K562 (cell line): ENCODE results near the gene DOCK4.

Source experiments
- BRCA1 ChIP-seq, 2 experiments: fragments of 450-650 bp in 1 of 2; sonication (generic) in 1 of 2; formaldehyde crosslinking in 1 of 2; IDR thresholded peaks; 2 replicates each; pipeline versions ENCODE4 v1.5.0 to v1.6.1; 2017 to 2020; ENCODE audit warnings: mild to moderate bottlenecking in 1 of 2, missing genetic modification reagents in 1 of 2
- HES1 ChIP-seq: fragments of 450-650 bp; IDR thresholded peaks from 2 replicates; pipeline ENCODE4 v1.6.1; 2016; ENCODE audit warnings: low read depth, mild to moderate bottlenecking, moderate library complexity
- HINFP ChIP-seq: fragments of 450-650 bp; conservative IDR thresholded peaks from 2 replicates; pipeline ENCODE4 v1.6.1; 2016; ENCODE audit warnings: missing genetic modification characterization, low read depth, mild to moderate bottlenecking, control low read depth, missing compliant biosample characterization
- MYC ChIP-seq, 2 experiments: fragments of 250-450 bp in 1 of 2; sonication (Bioruptor Pico) in 1 of 2; IDR thresholded peaks; 2 replicates each; pipeline versions ENCODE4 v1.5.1 to v1.6.1; 2012 to 2021; ENCODE audit warnings: low read depth in 2 of 2, borderline replicate concordance in 1 of 2, improper control_type of control experiment in 1 of 2, low read length in 1 of 2, mild to moderate bottlenecking in 1 of 2, moderate library complexity in 1 of 2
- NR3C1 ChIP-seq: sonication (generic); formaldehyde crosslinking; IDR thresholded peaks from 2 replicates; pipeline ENCODE4 v1.8.1; 2022; ENCODE audit warnings: missing genetic modification reagents
- NRF1 ChIP-seq, 2 experiments: fragments of 450-650 bp; IDR thresholded peaks in 1 of 2; conservative IDR thresholded peaks in 1 of 2; 2 replicates each; pipeline ENCODE4 v1.6.1; 2014; ENCODE audit warnings: mild to moderate bottlenecking in 2 of 2
- RAD21 ChIP-seq, 2 experiments: fragments of 250-450 bp in 1 of 2; fragments of 450-650 bp in 1 of 2; sonication (Bioruptor Pico) in 1 of 2; formaldehyde crosslinking in 1 of 2; IDR thresholded peaks in 1 of 2; conservative IDR thresholded peaks in 1 of 2; 2 replicates each; pipeline versions ENCODE4 v1.4.0 to v1.8.0; 2020 to 2022; ENCODE audit warnings: mild to moderate bottlenecking in 2 of 2, moderate library complexity in 1 of 2
- U2AF1 ChIP-seq: fragments of 200-400 bp; formaldehyde crosslinking; optimal IDR thresholded peaks from 2 replicates; pipeline ENCODE3; 2017; ENCODE audit warnings: mild to moderate bottlenecking, low read depth, low read length, moderate library complexity
- ZNF57 ChIP-seq: fragments of 450-650 bp; formaldehyde crosslinking; IDR thresholded peaks from 2 replicates; pipeline ENCODE4 v1.4.0; 2020; ENCODE audit warnings: mild to moderate bottlenecking, moderate library complexity

GRCh38 chr7:111911166-111911961, 294.8 kb downstream of the DOCK4 start:
- no peak for TF ChIP-seq HES1
- no peak for TF ChIP-seq U2AF1
- no peak for TF ChIP-seq NRF1 (conservative IDR thresholded peaks at IDR 0.05 in 1 of 2, IDR thresholded peaks at IDR 0.05 in 1 of 2)
- TF ChIP-seq HINFP, result no peak
- TF ChIP-seq NR3C1, result no peak
- no peak for TF ChIP-seq MYC (IDR thresholded peaks at IDR 0.05; ENCODE audit: low read depth, low read length)
- no peak for TF ChIP-seq MYC (CRISPR knock-in tag; IDR thresholded peaks at IDR 0.05; ENCODE audit: borderline replicate concordance, low read depth)
- no peak for TF ChIP-seq ZNF57 (CRISPR knock-in tag)
- TF ChIP-seq BRCA1 (IDR thresholded peaks at IDR 0.05), result no peak
- TF ChIP-seq BRCA1 (CRISPR knock-in tag; IDR thresholded peaks at IDR 0.05), result no peak
- no peak for TF ChIP-seq RAD21 (CRISPR knock-in tag; conservative IDR thresholded peaks at IDR 0.05 in 1 of 2, IDR thresholded peaks at IDR 0.05 in 1 of 2)
